ENCODE measurements around the gene GDPGP1.
"Not testable (repeated sequence)": the region's sequence is repeated elsewhere in the genome, so short reads cannot be mapped to it uniquely, and the experiment has no call there.

GDPGP1 gene

DNA sequence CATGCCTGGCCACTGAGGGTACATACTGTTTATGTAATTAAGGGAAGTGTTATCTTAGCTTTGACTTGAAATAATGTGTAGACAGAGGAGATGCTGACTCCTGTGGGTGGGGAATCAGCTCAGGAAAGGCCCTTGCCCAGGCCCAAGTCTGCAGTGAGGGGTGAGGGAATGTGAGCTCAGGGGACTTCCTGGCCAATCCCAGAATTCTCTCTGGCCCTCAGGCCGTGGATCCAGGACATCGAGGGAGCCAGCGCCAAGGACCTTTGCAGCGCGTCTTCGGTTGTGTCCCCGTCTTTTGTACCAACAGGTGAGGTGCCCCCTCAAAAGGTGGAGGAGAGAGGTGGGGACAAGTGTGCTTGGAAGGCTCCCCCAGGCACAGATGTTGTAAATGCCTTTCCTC, 6.7 kb upstream of the GDPGP1 start:
- DNase-seq, result no peak

DNA sequence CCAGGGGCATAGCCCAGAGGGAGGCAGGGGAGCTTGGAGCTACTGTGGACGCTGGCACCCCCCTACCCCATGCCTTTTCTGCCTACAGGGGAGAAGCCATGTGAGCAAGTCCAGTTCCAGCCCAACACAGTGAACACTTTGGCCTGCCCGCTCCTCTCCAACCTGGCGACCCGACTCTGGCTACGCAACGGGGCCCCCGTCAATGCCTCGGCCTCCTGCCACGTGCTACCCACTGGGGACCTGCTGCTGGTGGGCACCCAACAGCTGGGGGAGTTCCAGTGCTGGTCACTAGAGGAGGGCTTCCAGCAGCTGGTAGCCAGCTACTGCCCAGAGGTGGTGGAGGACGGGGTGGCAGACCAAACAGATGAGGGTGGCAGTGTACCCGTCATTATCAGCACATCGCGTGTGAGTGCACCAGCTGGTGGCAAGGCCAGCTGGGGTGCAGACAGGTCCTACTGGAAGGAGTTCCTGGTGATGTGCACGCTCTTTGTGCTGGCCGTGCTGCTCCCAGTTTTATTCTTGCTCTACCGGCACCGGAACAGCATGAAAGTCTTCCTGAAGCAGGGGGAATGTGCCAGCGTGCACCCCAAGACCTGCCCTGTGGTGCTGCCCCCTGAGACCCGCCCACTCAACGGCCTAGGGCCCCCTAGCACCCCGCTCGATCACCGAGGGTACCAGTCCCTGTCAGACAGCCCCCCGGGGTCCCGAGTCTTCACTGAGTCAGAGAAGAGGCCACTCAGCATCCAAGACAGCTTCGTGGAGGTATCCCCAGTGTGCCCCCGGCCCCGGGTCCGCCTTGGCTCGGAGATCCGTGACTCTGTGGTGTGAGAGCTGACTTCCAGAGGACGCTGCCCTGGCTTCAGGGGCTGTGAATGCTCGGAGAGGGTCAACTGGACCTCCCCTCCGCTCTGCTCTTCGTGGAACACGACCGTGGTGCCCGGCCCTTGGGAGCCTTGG, 5.9 kb upstream of the GDPGP1 start:
- DNase-seq, result no peak

DNA sequence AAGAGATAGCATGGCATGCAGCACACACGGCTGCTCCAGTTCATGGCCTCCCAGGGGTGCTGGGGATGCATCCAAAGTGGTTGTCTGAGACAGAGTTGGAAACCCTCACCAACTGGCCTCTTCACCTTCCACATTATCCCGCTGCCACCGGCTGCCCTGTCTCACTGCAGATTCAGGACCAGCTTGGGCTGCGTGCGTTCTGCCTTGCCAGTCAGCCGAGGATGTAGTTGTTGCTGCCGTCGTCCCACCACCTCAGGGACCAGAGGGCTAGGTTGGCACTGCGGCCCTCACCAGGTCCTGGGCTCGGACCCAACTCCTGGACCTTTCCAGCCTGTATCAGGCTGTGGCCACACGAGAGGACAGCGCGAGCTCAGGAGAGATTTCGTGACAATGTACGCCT, 5.0 kb upstream of the GDPGP1 start:
- no peak for DNase-seq

DNA sequence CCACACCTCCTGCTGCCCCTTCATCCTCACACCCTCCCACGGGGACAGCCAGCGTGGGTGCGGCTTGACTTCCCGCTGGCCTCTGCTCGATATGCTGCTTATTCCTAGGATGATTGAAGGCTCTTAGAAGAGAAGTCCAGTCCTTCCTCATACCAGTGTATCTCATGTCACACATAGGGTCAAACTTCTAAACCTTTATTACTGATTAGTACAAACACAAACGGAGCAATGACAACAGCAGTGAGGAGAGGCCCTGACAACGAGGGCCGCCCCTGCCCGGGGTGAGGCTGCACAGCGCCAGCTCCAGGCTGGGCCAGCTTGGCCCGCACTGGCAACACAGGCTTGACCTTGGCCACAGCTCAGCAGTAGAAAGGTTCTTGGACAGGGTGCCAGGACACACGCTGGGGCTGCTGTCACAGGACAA, 3.9 kb upstream of the GDPGP1 start:
- no peak for DNase-seq

DNA sequence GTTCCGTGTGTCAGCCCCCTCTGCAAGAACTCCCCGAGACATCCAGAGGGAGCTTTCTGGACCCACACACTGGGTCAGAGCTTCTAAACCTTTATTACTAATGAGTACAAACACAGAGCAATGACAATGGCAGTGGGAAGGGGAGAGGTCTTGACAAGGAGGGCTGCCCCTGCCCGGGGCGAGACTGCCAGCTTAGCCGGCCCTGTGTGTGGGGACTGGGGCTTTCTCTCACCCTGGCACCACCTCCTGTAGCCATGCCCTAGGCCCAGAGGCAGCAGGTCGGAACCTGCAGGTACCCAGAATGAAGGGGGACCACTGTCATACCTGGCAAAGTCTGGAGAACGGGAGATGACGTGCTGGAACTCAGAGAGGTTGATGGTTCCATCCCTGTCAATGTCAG, 3.4 kb upstream of the GDPGP1 start:
- DNase-seq, result no peak

DNA sequence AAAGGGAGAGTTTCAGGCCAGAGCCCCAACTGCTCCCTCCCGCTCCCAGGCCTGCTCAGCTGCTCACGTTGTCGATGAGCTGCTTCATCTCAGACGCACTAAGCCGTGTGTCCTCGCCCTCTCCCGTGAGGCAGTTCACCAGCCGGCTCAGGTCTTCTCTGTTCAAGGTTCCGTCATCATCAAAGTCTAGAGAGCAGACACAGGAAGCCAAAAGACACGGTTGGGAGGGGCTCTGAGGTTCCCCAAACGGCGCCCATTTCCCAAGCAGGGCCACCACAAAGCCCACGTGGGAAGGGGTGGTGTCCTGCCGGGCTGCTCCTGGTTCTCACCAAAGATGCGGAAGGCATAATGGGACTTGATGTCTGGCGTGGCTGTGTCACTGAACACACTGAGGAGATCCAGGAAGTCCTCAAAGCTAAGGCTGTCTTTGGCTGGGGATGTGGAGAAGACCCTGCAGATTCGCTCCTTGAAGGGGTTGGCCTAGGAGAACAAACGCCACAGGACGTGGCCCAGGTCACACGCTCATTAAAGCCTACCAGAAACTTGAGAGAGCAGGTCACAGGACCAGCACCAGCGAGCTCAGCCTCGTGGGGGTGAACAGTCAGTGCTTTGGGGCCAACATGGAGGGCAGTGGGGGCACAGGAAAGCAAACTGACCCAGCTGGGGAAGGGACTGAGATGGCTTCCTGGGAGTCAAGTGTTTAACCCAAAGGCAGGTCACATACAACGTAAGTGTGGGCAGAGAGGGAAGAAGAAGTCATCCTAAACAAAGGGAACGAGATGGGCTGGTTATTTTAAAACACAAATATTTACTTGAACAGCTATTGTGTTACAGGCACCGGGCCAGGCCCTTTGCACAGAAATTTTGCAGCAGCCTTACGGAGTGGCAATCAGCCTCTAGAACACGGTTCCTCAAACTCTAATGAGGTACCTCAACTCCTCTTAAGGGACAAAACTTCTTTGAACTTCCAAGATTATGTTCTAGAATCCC, 2.7 kb upstream of the GDPGP1 start:
- DNase-seq, result peak; percentile 91

DNA sequence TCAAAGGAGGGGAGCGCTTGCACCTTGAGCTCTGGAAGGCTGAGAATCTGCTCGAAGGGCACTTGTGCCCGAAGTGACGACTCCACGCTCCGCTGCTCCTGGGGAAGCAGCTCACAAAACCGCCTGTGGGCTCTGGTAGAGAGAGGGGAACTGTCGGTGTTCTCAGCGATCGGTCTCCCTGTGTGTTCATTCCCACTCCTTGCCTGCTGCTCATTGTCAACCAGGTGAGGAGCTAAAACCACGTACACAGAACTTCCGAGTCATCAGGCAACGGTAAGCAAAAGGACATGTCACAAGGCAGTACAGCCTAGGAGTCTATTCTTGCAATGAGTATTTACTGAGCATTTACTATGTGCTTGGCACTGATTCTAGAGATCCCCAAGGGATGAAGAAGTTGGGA, 1.8 kb upstream of the GDPGP1 start:
- peak; percentile 22 for DNase-seq

DNA sequence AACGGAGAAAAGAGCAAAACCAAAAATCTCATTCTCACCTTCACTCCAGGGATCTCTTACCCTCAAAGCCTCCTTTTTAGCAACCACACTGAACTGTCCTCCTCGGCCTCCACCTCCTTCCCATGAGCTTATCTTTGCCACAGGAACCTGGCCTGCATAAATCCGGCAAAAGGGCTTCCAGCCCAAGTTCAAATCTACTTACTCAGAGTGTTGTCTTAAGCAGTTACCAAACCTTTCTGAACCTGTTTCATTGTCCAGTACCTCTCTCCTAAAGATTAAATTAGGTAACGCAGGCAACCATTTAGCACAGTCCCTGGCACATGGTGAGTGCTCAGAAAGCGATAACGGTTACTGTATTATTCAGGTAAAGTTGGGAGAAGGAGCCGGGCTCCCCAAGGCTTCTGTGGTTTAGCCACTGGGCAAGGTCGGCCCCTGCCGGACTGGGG, 1.0 kb upstream of the GDPGP1 start:
- DNase-seq, result no peak

DNA sequence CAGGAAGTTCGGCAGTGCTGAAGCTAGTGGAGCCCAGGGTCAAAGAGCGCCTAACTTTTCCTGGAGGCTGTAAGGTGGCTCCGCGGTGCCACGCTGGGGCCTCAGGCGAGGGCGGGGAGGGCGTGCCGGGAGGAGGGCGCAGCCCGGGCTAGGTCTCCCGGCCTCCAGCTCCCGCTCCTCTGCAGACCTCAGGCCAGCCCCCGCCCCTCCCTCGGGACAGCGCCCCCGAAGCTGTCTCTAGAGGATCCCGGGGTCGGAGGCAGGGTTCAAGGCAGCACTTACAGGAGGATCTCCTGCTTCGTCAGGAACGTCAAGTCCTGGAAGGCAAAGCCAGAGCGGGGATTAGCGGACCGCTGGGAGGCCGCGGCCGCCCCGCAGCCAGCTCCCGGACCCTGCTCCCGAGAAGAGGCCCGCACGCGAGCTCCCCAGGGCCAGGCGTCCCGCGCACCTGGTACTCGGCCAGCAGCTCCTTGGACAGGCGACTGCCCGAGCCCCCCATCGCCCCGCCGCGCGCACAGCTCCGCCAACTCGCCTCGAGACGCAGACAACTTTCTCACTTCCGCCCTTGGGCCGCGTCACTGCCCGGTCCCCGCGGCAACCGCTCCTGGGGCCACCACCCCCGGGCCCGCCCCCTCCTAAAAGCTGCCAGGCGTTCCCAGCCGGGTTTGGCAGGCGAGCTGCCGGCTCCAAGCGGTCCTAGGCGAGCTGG, 468 bp upstream of the GDPGP1 start, which contains the start of gene CIB1:
Gene CIB1, minus strand, starts transcription at position 555 of the 709 bp plus-strand sequence. Its CDS starts 56 bp downstream, at position 499.
- peak; percentile 98 for DNase-seq

DNA sequence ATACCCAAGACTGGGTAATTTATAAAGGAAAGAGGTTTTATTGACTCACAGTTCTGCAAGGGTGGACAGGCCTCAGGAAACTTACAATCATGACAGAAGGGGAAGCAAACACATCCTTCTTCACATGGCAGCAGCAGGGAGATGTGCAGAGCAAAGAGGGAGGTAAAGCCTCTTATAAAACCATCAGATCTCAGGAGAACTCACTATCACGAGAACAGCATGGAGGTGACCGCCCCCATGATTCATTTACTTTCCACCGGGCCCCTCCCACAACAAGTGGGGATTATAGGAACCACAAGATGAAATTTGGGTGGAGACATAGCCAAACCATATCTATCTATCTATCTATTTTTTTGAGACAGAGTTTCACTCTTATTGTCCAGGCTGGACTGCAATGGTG, 5.4 kb downstream of the GDPGP1 start:
- DNase-seq, result no peak

DNA sequence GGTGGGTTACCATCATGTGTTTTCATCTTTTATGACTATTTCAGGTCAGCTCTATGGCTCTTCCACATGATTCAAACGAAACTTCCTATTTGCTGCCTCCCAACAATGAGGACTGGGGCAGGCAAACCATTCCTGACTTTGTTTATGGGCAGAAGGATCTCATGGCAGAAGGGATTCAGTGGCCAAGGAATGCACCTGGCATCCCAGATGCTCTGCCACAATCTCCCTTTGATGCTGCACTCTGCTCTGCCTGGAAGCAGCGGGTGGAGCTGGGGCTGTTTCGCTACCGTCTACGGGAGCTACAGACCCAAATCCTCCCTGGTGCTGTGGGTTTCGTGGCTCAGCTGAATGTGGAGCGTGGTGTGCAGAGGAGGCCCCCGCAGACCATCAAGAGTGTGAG, 6.8 kb downstream of the GDPGP1 start:
- no peak for DNase-seq

DNA sequence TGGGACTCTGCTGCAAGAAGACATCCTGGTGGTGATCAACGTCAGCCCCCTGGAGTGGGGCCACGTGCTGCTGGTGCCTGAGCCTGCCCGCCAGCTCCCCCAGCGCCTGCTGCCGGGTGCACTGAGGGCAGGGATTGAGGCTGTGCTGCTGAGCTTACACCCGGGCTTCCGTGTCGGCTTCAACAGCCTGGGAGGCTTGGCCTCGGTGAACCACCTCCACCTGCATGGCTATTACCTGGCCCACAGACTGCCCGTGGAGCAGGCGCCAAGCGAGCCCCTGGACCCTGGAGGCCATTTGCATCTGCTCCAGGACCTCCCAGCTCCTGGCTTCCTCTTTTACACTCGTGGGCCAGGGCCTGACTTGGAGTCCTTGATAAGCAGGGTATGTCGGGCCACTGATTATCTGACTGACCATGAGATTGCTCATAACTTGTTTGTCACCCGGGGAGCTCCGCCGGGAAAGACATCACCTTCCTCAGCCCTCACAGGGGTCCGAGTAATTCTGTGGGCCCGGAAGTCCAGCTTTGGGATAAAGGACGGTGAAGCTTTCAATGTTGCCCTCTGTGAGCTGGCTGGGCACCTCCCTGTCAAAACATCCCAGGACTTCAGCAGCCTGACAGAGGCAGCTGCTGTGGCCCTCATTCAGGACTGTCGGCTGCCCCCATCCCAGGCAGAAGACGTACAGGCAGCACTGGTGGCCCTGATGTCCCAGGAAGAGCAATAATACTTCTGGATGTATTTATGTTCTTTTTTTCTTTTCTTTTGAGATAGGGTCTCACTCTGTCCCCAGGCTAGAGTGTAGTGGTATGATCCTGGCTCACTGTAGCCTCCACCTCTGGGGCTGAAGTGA, 7.6 kb downstream of the GDPGP1 start:
- no peak for DNase-seq

DNA sequence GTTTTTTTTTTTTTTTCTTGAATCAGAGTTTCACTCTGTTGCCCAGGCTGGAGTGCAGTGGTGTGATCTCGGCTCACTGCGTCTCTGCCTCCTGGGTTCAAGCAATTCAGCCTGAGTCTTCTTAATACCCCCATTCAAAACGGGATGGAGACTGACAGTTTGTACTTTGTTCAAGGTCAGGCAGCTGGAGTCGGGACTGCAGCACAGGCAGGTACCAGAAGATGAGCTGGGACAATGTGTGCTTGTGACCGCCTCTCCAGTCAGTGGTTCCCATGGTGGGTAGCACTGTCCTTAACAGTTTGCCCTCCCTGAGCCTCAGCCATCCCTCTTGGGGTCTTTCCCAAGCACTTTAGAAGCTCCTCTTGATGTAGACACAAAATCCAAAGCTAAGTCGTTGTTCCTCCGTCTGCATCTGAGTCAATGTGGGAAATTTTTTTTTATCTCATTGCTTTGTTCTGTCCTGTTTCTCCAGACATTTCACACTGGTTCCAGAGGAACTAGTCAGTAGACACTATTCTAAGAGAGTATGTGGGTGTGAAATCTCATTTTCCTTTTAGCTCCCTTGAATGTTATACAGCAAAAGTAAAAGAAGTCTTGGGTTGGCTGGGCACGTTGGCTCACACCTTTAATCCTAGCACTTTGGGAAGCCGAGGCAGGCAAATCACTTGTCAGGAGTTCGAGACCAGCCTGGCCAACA, 10.1 kb downstream of the GDPGP1 start:
- DNase-seq, result no peak

DNA sequence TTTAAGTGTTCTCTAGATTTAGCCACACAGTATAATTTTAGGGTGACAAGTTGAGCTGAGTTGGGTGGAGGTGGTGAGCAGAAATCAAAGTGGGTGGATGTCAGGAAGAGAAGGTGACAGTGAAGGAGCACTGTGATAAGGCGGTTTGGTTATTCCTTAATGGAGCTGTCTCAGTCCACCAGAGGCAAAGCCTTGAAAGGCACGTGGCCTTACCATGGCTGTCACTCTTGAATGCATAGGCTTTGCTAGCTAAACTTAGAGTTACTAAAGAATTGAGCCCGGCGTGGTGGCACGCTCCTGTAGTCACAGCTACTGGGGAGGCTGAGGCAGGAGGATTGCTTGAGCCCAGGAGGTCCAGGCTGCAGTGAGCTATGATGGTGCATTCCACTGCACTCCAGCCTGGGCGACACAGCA, 14.8 kb downstream of the GDPGP1 start:
- no peak for DNase-seq

DNA sequence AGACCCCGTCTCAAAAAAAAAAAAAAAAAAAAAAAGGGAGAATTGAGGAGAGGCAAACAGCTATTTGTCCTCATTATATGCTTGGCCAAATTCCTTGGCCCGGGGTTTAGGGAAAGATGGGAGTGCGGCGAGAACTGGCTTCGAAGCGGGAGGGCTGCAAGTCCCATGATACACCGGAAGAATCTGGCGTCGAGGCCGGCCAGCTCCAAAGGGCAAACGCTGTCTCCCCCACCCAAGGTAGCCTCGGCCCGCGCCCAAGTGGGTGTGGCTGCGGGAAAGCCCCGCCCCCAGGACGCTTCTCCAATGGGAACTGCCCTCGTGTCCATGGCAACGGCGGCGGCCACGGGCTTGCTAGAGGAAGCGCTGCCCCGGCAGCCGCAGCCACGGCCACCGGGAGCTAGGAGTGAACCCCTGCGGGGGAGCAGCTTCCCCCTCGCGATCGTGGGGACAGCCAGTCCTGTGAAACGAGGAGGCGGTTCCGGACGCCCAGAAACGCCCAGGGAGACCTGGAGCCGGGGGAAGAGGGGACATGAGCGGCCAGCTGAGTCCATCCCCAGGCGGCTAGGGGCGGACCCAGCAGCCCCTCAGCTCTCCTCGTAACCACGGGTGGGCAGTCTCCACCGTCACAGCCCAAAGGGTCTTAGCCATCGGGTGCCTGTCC, 15.3 kb downstream of the GDPGP1 start, which contains the start of gene TTLL13:
Gene TTLL13, plus strand, starts transcription at position 354 of the 661 bp plus-strand sequence. CDS start 1,075 bp downstream, outside the sequence.
- DNase-seq, result peak; percentile 76

DNA sequence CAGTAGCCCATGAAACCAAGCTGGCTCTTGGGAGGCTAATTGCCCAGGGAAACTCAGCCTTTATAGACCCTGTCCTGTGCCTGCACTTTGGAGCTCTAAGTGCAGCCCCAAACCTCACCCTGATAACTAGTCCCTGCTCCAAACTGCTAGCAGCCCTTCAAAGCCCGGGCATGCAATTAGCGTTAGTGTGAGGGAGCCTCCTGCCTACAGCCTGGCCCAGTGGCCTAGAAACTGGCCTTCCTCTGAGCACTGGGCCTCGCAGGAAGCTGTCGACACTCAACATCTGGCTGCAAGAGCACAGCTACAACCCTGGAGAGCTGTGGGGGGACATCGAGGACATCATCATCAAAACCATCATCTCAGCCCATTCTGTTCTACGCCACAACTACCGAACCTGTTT, 23.8 kb downstream of the GDPGP1 start:
- no peak for DNase-seq

DNA sequence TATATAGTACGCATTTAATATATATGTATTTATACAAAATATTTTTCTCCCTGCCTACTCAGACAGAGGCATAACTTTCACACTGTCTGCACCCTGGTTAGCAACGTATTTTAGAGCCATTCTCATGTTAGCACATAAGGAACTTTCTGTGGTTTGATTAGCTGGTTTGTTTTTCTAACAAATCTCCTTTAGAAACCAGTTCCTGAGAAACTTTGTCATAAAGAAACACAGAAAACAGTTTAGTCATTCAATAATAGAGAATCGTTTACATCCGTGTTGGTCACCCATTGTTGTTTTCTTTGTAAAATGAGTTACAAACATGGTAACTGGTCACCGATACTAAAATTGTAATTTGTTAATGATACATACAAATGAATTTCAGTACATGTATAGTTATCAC, 25.5 kb downstream of the GDPGP1 start:
- no peak for DNase-seq

DNA sequence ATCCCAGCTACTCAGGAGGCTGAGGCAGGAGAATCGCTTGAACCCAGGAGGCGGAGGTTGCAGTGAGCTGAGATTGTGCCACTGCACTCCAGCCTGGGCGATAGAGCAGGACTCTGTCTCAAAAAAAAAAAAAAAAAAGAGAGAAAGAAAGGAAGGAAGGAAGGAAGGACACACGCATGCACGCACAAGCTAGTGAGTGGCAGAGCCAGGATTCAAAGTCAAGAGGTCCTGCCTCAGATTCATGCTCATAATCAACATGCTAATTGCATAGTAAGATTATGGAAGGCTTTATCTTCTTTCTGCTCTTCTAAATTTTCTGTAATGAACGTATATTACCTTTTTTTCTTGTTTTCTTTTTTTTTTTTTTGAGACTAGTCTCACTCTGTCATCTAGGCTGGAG, 26.7 kb downstream of the GDPGP1 start:
- not testable (repeated sequence) for DNase-seq

DNA sequence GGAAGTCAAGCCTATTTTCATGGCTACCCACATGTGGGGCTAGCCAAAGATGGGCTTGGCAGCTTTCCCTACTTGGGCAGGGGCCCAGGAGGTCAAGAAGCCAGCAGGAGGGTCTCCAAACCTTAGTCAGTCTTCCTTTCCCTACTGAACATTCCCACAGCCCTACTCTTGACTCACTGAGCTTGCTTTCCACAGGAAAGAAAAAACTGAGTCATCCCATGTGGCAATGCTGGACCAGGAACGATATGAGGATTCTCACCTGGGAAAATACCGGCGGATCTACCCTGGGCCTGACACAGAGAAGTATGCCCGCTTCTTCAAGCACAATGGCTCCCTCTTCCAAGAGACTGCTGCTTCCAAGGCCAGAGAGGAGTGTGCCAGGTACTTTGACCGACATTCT, 27.8 kb downstream of the GDPGP1 start:
- DNase-seq, result no peak

DNA sequence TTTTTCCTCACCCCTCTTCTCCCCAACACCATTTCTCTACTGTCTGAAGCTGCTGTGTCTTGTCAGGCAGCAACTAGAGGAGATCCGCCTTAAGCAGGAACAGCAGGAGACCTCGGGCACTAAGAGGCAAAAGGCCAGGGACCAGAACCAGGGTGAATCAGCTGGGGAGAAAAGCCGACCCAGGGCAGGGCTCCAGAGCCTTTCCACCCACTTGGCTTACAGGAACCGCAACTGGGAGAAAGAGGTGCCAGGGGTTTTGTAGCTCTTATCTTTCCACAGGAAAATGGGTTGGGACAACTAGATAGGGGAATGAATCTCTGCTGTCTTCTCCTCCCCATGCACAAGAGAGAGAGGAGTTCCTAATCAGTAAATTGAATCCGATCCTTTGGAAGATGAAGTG, 28.4 kb downstream of the GDPGP1 start:
- no peak for DNase-seq

All from CD4-positive, alpha-beta T cell treated with Interleukin-21 for 1 hour (primary cell).